ENCODE results near the gene PHF21B.

The PHF21B gene

GRCh38 chr22:45008751-45009605, 827 bp downstream of the PHF21B start (continued):
- TF ChIP-seq ZBTB10 (tag by site-specific recombination; IDR thresholded peaks at IDR 0.05): peak; percentile 72; the same call in 1 of the 2 replicates
- TF ChIP-seq ZBTB17 (tag by site-specific recombination; IDR thresholded peaks at IDR 0.05): 0 out of 2 replicates have a peak, but pooled peaks have one; percentile 42
- TF ChIP-seq, protein P1, sequence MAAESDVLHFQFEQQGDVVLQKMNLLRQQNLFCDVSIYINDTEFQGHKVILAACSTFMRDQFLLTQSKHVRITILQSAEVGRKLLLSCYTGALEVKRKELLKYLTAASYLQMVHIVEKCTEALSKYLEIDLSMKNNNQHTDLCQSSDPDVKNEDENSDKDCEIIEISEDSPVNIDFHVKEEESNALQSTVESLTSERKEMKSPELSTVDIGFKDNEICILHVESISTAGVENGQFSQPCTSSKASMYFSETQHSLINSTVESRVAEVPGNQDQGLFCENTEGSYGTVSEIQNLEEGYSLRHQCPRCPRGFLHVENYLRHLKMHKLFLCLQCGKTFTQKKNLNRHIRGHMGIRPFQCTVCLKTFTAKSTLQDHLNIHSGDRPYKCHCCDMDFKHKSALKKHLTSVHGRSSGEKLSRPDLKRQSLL (tag by site-specific recombination; IDR thresholded peaks at IDR 0.05): no peak
- no peak for TF ChIP-seq YY2 (tag by site-specific recombination; IDR thresholded peaks at IDR 0.05)
- TF ChIP-seq ZBTB7A (tag by site-specific recombination; IDR thresholded peaks at IDR 0.05; ENCODE audit: low read depth): peak; percentile 65; the same call in 1 of the 2 replicates
- TF ChIP-seq ZNF670 (tag by site-specific recombination; IDR thresholded peaks at IDR 0.05; ENCODE audit: low read depth): no peak
- TF ChIP-seq ZNF747 (tag by site-specific recombination; IDR thresholded peaks at IDR 0.05): no peak
- TF ChIP-seq ZNF341 (tag by site-specific recombination; IDR thresholded peaks at IDR 0.05; ENCODE audit: low read depth): peak; percentile 71
- 0 out of 2 replicates have a peak, but pooled peaks have one; percentile 12 for TF ChIP-seq YY1 (tag by site-specific recombination; IDR thresholded peaks at IDR 0.05)
- peak; percentile 22; the same call in 1 of the 2 replicates for TF ChIP-seq KLF8 (tag by site-specific recombination; IDR thresholded peaks at IDR 0.05)
- peak; percentile 99 for TF ChIP-seq GLIS2 (tag by site-specific recombination; IDR thresholded peaks at IDR 0.05)
- peak; percentile 28; the same call in 1 of the 2 replicates for TF ChIP-seq SP2 (tag by site-specific recombination; IDR thresholded peaks at IDR 0.05)
- TF ChIP-seq ZNF529 (tag by site-specific recombination; IDR thresholded peaks at IDR 0.05; ENCODE audit: insufficient replicate concordance): no peak
- peak; percentile 51; the same call in 1 of the 2 replicates for TF ChIP-seq ZSCAN4 (tag by site-specific recombination; IDR thresholded peaks at IDR 0.05)
- peak; percentile 73 for TF ChIP-seq ZNF398 (tag by site-specific recombination; IDR thresholded peaks at IDR 0.05)
- TF ChIP-seq ZBTB11 (tag by site-specific recombination; conservative IDR thresholded peaks at IDR 0.05; ENCODE audit: low read depth): 0 out of 2 replicates have a peak, but pooled peaks have one; percentile 29
- TF ChIP-seq ZBTB8A (tag by site-specific recombination; IDR thresholded peaks at IDR 0.05): 0 out of 2 replicates have a peak, but pooled peaks have one; percentile 43
- 0 out of 2 replicates have a peak, but pooled peaks have one; percentile 9 for TF ChIP-seq ZNF692 (tag by site-specific recombination; IDR thresholded peaks at IDR 0.05)

Measured in HEK293 (cell line).